HEK293 (cell line): Measurements from ENCODE around the gene C19orf47.
A peak's percentile ranks its signal among the peaks of the same experiment; 100 is the strongest.

Experiments
- CTCF ChIA-PET: fragments of 350-600 bp; formaldehyde crosslinking; extraction: SDS; loops from one replicate; lab custom pipeline; 2021; ENCODE audit warnings: antibody characterized with exemption; lab: Yijun Ruan, JAX
- POLR2A ChIA-PET: fragments of 300-600 bp; formaldehyde crosslinking; extraction: SDS; loops from one replicate; lab custom pipeline; 2020; ENCODE audit warnings: antibody characterized with exemption, inconsistent platforms; lab: Yijun Ruan, JAX
- H3K27ac ChIP-seq: fragments of 200-500 bp; sonication (Bioruptor generic); 2 replicates; pipeline ENCODE4 v1.5.1; 2014; ENCODE audit warnings: low read depth, low read length, control low read depth, inconsistent platforms; ENCODE audit errors: extremely low read depth
- H3K36me3 ChIP-seq, 2 experiments: fragments of 200-500 bp in 1 of 2; sonication (Bioruptor generic) in 1 of 2; 1 replicate in 1 of 2; 2 replicates in 1 of 2; pipeline ENCODE4 v1.5.1; 2014 to 2017; ENCODE audit warnings: inconsistent platforms in 2 of 2, low read length in 2 of 2; ENCODE audit not compliant: control insufficient read depth in 2 of 2, insufficient read depth in 1 of 2
- H3K4me1 ChIP-seq: fragments of 200-500 bp; sonication (Bioruptor generic); 2 replicates; pipeline ENCODE4 v1.5.1; 2014; ENCODE audit warnings: mild to moderate bottlenecking, low read length, inconsistent platforms; ENCODE audit not compliant: control insufficient read depth, insufficient read depth
- H3K4me3 ChIP-seq: 2 replicates; pipeline ENCODE4 v1.5.1; 2011; ENCODE audit warnings: low read depth, mild to moderate bottlenecking, control low read depth, low read length, moderate library complexity
- H3K9me3 ChIP-seq: fragments of 200-500 bp; sonication (Bioruptor generic); 2 replicates; pipeline ENCODE4 v1.5.1; 2014; ENCODE audit warnings: low read depth, low read length, inconsistent platforms; ENCODE audit not compliant: control insufficient read depth, insufficient read depth
- HOXC10 ChIP-seq: sonication (generic); formaldehyde crosslinking; IDR thresholded peaks from 2 replicates; pipeline ENCODE4 v1.8.1; 2023; ENCODE audit warnings: mild to moderate bottlenecking, missing genetic modification reagents
- KLF1 ChIP-seq: fragments of 450-650 bp; formaldehyde crosslinking; IDR thresholded peaks from 2 replicates; pipeline ENCODE4 v1.5.1; 2016; ENCODE audit warnings: missing biosample characterization, missing genetic modification characterization
- REST ChIP-seq: fragments of 450-650 bp; formaldehyde crosslinking; IDR thresholded peaks from 2 replicates; pipeline ENCODE4 v1.5.1; 2016; ENCODE audit warnings: missing biosample characterization, missing genetic modification characterization
- ZBTB21 ChIP-seq: fragments of 450-650 bp; formaldehyde crosslinking; IDR thresholded peaks from 2 replicates; pipeline ENCODE4 v1.5.1; 2017; ENCODE audit warnings: missing biosample characterization, missing genetic modification characterization
- ZIC2 ChIP-seq: fragments of 450-650 bp; formaldehyde crosslinking; IDR thresholded peaks from 2 replicates; pipeline ENCODE4 v1.5.1; 2016; ENCODE audit warnings: missing biosample characterization, missing genetic modification characterization
- ZNF146 ChIP-seq: fragments of 450-650 bp; formaldehyde crosslinking; IDR thresholded peaks from 2 replicates; pipeline ENCODE4 v1.5.1; 2016; ENCODE audit warnings: missing biosample characterization, missing genetic modification characterization
- ZNF18 ChIP-seq: fragments of 450-650 bp; formaldehyde crosslinking; IDR thresholded peaks from 2 replicates; pipeline ENCODE4 v1.5.1; 2016; ENCODE audit warnings: missing biosample characterization, missing genetic modification characterization
- ZNF335 ChIP-seq: fragments of 450-650 bp; formaldehyde crosslinking; conservative IDR thresholded peaks from 2 replicates; pipeline ENCODE4 v1.5.1; 2016; ENCODE audit warnings: missing biosample characterization, missing genetic modification characterization
- ZNF366 ChIP-seq: fragments of 450-650 bp; formaldehyde crosslinking; conservative IDR thresholded peaks from 2 replicates; pipeline ENCODE4 v1.5.1; 2016; ENCODE audit warnings: missing biosample characterization, missing genetic modification characterization
- ZNF488 ChIP-seq: fragments of 450-650 bp; formaldehyde crosslinking; IDR thresholded peaks from 2 replicates; pipeline ENCODE4 v1.5.1; 2016; ENCODE audit warnings: missing biosample characterization, missing genetic modification characterization
- ZNF514 ChIP-seq: fragments of 450-650 bp; formaldehyde crosslinking; IDR thresholded peaks from 2 replicates; pipeline ENCODE4 v1.5.1; 2016; ENCODE audit warnings: missing biosample characterization, missing genetic modification characterization
- ZNF768 ChIP-seq: fragments of 450-650 bp; formaldehyde crosslinking; IDR thresholded peaks from 2 replicates; pipeline ENCODE4 v1.5.1; 2018; ENCODE audit warnings: missing biosample characterization, mild to moderate bottlenecking, missing genetic modification characterization
- ZNF777 ChIP-seq: fragments of 450-650 bp; formaldehyde crosslinking; IDR thresholded peaks from 2 replicates; pipeline ENCODE4 v1.5.1; 2017; ENCODE audit warnings: missing biosample characterization, missing genetic modification characterization, borderline replicate concordance
- ZNF785 ChIP-seq: fragments of 450-650 bp; formaldehyde crosslinking; IDR thresholded peaks from 2 replicates; pipeline ENCODE4 v1.5.1; 2016; ENCODE audit warnings: missing biosample characterization, missing genetic modification characterization
- ZNF792 ChIP-seq: fragments of 450-650 bp; formaldehyde crosslinking; IDR thresholded peaks from 2 replicates; pipeline ENCODE4 v1.5.1; 2016; ENCODE audit warnings: missing biosample characterization, missing genetic modification characterization
- ZSCAN16 ChIP-seq: fragments of 450-650 bp; formaldehyde crosslinking; IDR thresholded peaks from 2 replicates; pipeline ENCODE4 v1.5.1; 2016; ENCODE audit warnings: missing biosample characterization, missing genetic modification characterization
- TF ChIP-seq, protein P1 (sequence below): fragments of 450-650 bp; formaldehyde crosslinking; IDR thresholded peaks from 2 replicates; pipeline ENCODE4 v1.5.1; 2016; ENCODE audit warnings: missing biosample characterization, missing genetic modification characterization
- TF ChIP-seq, protein P2 (sequence below): fragments of 450-650 bp; formaldehyde crosslinking; IDR thresholded peaks from 2 replicates; pipeline ENCODE4 v1.5.1; 2017; ENCODE audit warnings: missing biosample characterization, missing genetic modification characterization
- TF ChIP-seq, protein P3 (sequence below): fragments of 450-650 bp; formaldehyde crosslinking; IDR thresholded peaks from 2 replicates; pipeline ENCODE4 v1.5.1; 2016; ENCODE audit warnings: missing biosample characterization, missing genetic modification characterization
- TF ChIP-seq, protein P4 (sequence below): fragments of 450-650 bp; formaldehyde crosslinking; IDR thresholded peaks from 2 replicates; pipeline ENCODE4 v1.5.1; 2016; ENCODE audit warnings: missing biosample characterization, missing genetic modification characterization

Gene C19orf47

GRCh38 chr19:40355975-40356680 is 7.9 kb upstream of the C19orf47 start:
- no peak overlapping the region for H3K27ac ChIP-seq
- CTCF ChIA-PET, result interaction anchor here (0.7 to 1.7 kb wide), 5 partner anchors 13 to 278 kb away, joined by 3 to 6 read pairs (median 4); no protein-coding TSS in a partner anchor
- TF ChIP-seq KLF1 (tag by site-specific recombination), result 0 out of 2 replicates have a peak, but pooled peaks have one; percentile 18
- TF ChIP-seq, protein P1, sequence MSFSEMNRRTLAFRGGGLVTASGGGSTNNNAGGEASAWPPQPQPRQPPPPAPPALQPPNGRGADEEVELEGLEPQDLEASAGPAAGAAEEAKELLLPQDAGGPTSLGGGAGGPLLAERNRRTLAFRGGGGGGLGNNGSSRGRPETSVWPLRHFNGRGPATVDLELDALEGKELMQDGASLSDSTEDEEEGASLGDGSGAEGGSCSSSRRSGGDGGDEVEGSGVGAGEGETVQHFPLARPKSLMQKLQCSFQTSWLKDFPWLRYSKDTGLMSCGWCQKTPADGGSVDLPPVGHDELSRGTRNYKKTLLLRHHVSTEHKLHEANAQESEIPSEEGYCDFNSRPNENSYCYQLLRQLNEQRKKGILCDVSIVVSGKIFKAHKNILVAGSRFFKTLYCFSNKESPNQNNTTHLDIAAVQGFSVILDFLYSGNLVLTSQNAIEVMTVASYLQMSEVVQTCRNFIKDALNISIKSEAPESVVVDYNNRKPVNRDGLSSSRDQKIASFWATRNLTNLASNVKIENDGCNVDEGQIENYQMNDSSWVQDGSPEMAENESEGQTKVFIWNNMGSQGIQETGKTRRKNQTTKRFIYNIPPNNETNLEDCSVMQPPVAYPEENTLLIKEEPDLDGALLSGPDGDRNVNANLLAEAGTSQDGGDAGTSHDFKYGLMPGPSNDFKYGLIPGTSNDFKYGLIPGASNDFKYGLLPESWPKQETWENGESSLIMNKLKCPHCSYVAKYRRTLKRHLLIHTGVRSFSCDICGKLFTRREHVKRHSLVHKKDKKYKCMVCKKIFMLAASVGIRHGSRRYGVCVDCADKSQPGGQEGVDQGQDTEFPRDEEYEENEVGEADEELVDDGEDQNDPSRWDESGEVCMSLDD, result 0 out of 2 replicates have a peak, but pooled peaks have one; percentile 5
- TF ChIP-seq, protein P2, sequence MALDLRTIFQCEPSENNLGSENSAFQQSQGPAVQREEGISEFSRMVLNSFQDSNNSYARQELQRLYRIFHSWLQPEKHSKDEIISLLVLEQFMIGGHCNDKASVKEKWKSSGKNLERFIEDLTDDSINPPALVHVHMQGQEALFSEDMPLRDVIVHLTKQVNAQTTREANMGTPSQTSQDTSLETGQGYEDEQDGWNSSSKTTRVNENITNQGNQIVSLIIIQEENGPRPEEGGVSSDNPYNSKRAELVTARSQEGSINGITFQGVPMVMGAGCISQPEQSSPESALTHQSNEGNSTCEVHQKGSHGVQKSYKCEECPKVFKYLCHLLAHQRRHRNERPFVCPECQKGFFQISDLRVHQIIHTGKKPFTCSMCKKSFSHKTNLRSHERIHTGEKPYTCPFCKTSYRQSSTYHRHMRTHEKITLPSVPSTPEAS, result no peak
- TF ChIP-seq ZNF777 (tag by site-specific recombination), result peak; percentile 24; the same call in 1 of the 2 replicates
- TF ChIP-seq ZNF768 (tag by site-specific recombination), result no peak
- TF ChIP-seq ZNF514 (tag by site-specific recombination), result no peak
- no peak for TF ChIP-seq ZSCAN16 (tag by site-specific recombination)
- no peak for TF ChIP-seq ZBTB21 (tag by site-specific recombination)
- POLR2A ChIA-PET, result interaction anchor here (1.0 to 4.6 kb wide), 3 partner anchors 8 to 70 kb away, joined by 5 to 22 read pairs (median 8); partner anchors contain the start of genes C19orf47, PLD3 and SERTAD1
- no peak overlapping the region for H3K4me3 ChIP-seq
- no peaks in the 10 kb centered on the region for H3K9me3 ChIP-seq
- H3K36me3 ChIP-seq, result peaks cover 0 to 45% of the 10 kb centered on the region in 2 experiments; a peak in 2 of 3 replicates
- peaks cover 11% of the 10 kb centered on the region for H3K4me1 ChIP-seq

- peak overlapping the region; percentile 36; the same call in 1 of the 2 replicates for H3K27ac ChIP-seq
- no peaks in the 10 kb centered on the region for H3K9me3 ChIP-seq
- ChIA-PET POLR2A (interaction anchor here (0.6 to 3.3 kb wide), 43 partner anchors 7 to 913 kb away, joined by 3 to 45 read pairs (median 6); partner anchors contain the start of genes AKT2, BLVRB, DYRK1B and PRX), CTCF (interaction anchor here (0.6 to 3.2 kb wide), 5 partner anchors 44 to 183 kb away, joined by 3 to 21 read pairs (median 3); no protein-coding TSS in a partner anchor)
- H3K4me3 ChIP-seq, result peak overlapping the region; percentile 58
- peaks cover 8% of the 10 kb centered on the region for H3K4me1 ChIP-seq
- H3K36me3 ChIP-seq, result peaks cover 12 to 35% of the 10 kb centered on the region in 2 experiments
- peak; percentile 88 for TF ChIP-seq ZNF366
- TF ChIP-seq ZNF335 (tag by site-specific recombination), result peak; percentile 95
- TF ChIP-seq ZNF18 (tag by site-specific recombination), result no peak
- peak; percentile 26; the same call in 1 of the 2 replicates for TF ChIP-seq REST (tag by site-specific recombination)
- TF ChIP-seq, protein P3, sequence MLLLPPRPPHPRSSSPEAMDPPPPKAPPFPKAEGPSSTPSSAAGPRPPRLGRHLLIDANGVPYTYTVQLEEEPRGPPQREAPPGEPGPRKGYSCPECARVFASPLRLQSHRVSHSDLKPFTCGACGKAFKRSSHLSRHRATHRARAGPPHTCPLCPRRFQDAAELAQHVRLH (tag by site-specific recombination), result peak; percentile 7; the same call in 1 of the 2 replicates
- peak; percentile 99 for TF ChIP-seq ZBTB21 (tag by site-specific recombination)
- no peak for TF ChIP-seq ZNF488
- TF ChIP-seq ZNF146 (tag by site-specific recombination), result no peak
- no peak; the same call in 1 of the 2 replicates for TF ChIP-seq ZIC2 (tag by site-specific recombination)
- TF ChIP-seq, protein P4, sequence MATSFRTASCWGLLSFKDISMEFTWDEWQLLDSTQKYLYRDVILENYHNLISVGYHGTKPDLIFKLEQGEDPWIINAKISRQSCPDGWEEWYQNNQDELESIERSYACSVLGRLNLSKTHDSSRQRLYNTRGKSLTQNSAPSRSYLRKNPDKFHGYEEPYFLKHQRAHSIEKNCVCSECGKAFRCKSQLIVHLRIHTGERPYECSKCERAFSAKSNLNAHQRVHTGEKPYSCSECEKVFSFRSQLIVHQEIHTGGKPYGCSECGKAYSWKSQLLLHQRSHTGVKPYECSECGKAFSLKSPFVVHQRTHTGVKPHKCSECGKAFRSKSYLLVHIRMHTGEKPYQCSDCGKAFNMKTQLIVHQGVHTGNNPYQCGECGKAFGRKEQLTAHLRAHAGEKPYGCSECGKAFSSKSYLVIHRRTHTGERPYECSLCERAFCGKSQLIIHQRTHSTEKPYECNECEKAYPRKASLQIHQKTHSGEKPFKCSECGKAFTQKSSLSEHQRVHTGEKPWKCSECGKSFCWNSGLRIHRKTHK (tag by site-specific recombination), result no peak
- TF ChIP-seq ZNF785 (tag by site-specific recombination), result 0 out of 2 replicates have a peak, but pooled peaks have one; percentile 31
- peak; percentile 71; the same call in 1 of the 2 replicates for TF ChIP-seq ZNF792
- no peak for TF ChIP-seq HOXC10 (CRISPR knock-in tag)
Observed at GRCh38 chr19:40348961-40349507, 837 bp upstream of the C19orf47 start.
